IPS-15b (cell line): ENCODE measurements around the gene KRTAP1-5.
"Not testable (repeated sequence)": the region's sequence is repeated elsewhere in the genome, so short reads cannot be mapped to it uniquely, and the experiment has no call there.

Source experiments
- H3K27me3 ChIP-seq: one replicate; pipeline ENCODE4 v1.6.1; 2013; ENCODE audit warnings: low read length; ENCODE audit not compliant: control insufficient read depth, insufficient read depth
- H3K36me3 ChIP-seq: one replicate; pipeline ENCODE4 v1.6.1; 2013; ENCODE audit warnings: low read length; ENCODE audit not compliant: control insufficient read depth, insufficient read depth
- H3K4me1 ChIP-seq: one replicate; pipeline ENCODE4 v1.6.1; 2013; ENCODE audit warnings: mild to moderate bottlenecking, low read length; ENCODE audit not compliant: control insufficient read depth, insufficient read depth
- H3K4me3 ChIP-seq: one replicate; pipeline ENCODE4 v1.5.1; 2013; ENCODE audit warnings: low read depth, low read length
- H3K9ac ChIP-seq: one replicate; pipeline ENCODE4 v1.6.1; 2013; ENCODE audit warnings: low read depth, mild to moderate bottlenecking, low read length
- H3K9me3 ChIP-seq: one replicate; pipeline ENCODE4 v1.6.1; 2013; ENCODE audit warnings: mild to moderate bottlenecking, low read length; ENCODE audit not compliant: control insufficient read depth, insufficient read depth

KRTAP1-5 gene

GRCh38 chr17:41040783-41041571 is 14.0 kb upstream of the KRTAP1-5 start, which contains the start of gene KRTAP1-1:
Gene KRTAP1-1 (minus strand): TSS chr17:41041450. CDS start chr17:41041397, 53 bp downstream.
- not testable (repeated sequence) for H3K27me3 ChIP-seq, H3K36me3 ChIP-seq, H3K4me3 ChIP-seq, H3K9ac ChIP-seq, H3K9me3 ChIP-seq
- peaks cover 11% of the 10 kb centered on the region for H3K4me1 ChIP-seq

- Histone ChIP-seq H3K4me3 (no peak overlapping the region), H3K36me3 (no peaks in the 10 kb centered on the region), H3K9ac (no peak overlapping the region), H3K4me1 (peaks cover 11% of the 10 kb centered on the region), H3K9me3 (no peaks in the 10 kb centered on the region), H3K27me3 (no peaks in the 10 kb centered on the region)
Observed at GRCh38 chr17:41037853-41038350, 10.9 kb upstream of the KRTAP1-5 start.

DNA sequence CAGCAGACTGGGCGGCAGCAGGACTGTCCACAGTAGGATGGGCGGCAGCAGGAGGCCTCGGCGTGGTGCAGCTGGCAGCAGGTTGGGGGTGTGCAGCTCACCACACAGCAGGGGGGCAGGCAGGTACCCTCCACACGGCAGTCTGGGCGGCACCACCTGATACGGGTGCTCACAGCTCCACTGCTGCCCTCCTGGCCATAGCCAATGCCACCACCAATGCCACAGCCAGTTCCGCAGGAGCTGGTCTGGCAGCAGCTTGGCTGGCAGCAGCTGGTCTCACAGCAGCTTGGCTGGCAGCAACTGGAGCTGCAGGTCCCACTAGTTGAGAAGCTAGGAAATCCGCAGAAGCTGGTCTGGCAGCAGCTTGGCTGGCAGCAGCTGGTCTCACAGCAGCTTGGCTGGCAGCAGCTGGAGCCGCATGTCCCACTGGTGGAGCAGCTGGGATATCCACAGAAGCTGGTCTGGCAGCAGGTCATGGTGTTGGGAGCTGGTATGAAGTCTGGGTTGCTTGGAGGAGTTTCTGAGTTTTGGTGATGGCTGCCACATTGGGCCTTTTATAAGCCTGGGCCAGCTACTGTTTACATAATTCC is 7.4 kb upstream of the KRTAP1-5 start, which contains the start of gene KRTAP1-3:
Gene KRTAP1-3, minus strand, starts transcription at position 529 of the 590 bp plus-strand sequence. Its CDS starts 53 bp downstream, at position 476.
- not testable (repeated sequence) for H3K9me3 ChIP-seq, H3K9ac ChIP-seq
- H3K4me1 ChIP-seq = peaks cover 10% of the 10 kb centered on the region

DNA sequence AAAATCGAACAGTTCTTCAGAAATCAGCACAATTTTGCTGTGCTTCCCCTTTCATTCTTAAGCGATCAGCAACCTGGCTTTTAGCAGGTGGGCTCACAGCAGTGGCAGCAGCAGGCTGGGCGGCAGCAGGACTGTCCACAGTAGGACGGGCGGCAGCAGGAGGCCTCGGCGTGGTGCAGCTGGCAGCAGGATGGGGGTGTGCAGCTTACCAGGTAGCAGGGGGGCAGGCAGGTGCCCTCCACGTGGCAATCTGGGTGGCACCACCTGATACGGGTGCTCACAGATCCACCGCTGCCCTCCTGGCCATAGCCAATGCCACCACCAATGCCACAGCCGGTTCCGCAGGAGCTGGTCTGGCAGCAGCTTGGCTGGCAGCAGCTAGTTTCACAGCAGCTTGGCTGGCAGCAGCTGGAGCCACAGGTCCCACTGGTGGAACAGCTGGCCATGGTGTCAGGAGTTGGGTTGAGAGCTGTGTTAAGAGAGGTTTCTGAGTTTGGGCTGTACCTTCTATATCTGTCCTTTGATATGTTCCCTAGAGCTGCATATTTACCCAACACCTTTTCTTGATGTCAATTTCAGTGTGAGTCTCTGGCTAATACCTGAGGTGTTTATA is 2.7 kb upstream of the KRTAP1-5 start, which contains the start of gene KRTAP1-4:
Gene KRTAP1-4, minus strand, starts transcription at position 563 of the 613 bp plus-strand sequence. Its CDS starts 117 bp downstream, at position 446.
- Histone ChIP-seq H3K9ac (no peak within 1 kb of the TSS), H3K4me1 (no peaks in the 10 kb centered on the region), H3K27me3 (no peaks in the 10 kb centered on the region)

More for the DNA sequence above, 7.4 kb upstream of the KRTAP1-5 start, which contains the start of gene KRTAP1-3:
- H3K36me3 ChIP-seq, H3K4me3 ChIP-seq, H3K27me3 ChIP-seq: not testable (repeated sequence)

DNA sequence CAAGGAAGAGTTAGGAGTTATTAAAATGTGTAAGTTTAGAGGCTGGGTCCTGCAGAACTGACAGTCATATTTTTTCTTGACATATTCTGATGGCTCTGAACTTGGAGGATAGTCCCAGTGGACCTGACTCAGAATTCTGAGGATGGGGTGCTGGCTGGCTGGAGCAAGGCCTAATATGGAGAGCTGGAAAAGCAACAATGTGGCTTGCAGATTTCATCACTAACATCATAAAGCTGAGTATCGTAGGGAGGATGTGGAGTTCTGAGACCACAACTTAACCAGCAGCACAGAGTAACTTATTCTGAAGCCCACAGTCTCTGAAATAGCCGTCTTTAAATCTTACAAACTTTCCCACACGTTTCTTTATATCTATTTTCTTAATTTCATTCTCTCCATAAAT is 2.3 kb downstream of the KRTAP1-5 start:
- Histone ChIP-seq H3K4me3 (no peak overlapping the region), H3K9me3 (no peaks in the 10 kb centered on the region), H3K36me3 (no peaks in the 10 kb centered on the region), H3K9ac (no peak overlapping the region), H3K4me1 (no peaks in the 10 kb centered on the region), H3K27me3 (no peaks in the 10 kb centered on the region)

More for the DNA sequence above, 2.7 kb upstream of the KRTAP1-5 start, which contains the start of gene KRTAP1-4:
- Histone ChIP-seq H3K9me3 (no peaks in the 10 kb centered on the region), H3K36me3 (no peaks in the 10 kb centered on the region), H3K4me3 (no peak within 1 kb of the TSS)

DNA sequence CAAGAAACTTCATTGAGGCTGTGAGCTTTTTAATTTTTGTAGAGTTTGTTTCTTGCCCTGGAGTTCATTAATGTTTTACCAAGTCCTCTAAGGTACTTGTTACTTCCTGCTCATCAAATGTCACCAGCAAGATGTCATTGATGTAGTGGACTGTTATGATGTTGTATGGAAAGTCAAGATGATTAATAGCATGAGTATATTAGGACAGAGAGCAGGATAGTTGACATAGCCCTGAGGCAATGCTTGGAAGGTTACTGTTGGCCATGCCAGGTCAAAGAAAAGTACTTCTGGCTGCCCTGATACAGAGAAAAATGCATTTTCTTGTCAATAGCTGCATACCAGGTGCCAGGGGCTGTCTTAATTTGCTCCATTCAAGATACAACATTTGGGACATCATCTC is 6.7 kb downstream of the KRTAP1-5 start:
- no peaks in the 10 kb centered on the region for H3K36me3 ChIP-seq
- no peak overlapping the region for H3K4me3 ChIP-seq
- no peaks in the 10 kb centered on the region for H3K9me3 ChIP-seq
- H3K9ac ChIP-seq = no peak overlapping the region
- no peaks in the 10 kb centered on the region for H3K27me3 ChIP-seq
- no peaks in the 10 kb centered on the region for H3K4me1 ChIP-seq

DNA sequence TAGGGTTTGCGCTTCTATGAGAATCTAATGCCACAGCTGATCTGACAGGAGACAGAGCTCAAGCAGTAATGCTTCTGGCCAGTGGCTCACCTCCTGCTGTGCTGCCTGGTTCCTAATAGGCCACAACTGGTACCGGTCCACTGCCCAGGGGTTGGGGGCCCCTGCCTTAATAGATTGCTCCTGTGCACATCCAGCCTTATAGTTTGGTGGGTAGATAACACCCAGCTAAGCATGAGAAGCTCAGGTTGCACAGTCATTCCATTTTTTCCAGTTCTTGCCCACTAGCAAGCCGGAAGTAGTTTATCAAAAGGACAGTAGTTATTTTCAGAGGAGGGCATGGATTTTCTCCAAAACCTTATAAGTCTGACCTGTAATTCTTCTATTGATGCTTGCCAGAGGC is 7.6 kb downstream of the KRTAP1-5 start:
- H3K4me1 ChIP-seq = no peaks in the 10 kb centered on the region
- no peaks in the 10 kb centered on the region for H3K27me3 ChIP-seq
- H3K36me3 ChIP-seq = no peaks in the 10 kb centered on the region
- H3K4me3 ChIP-seq = no peak overlapping the region
- H3K9me3 ChIP-seq = no peaks in the 10 kb centered on the region
- no peak overlapping the region for H3K9ac ChIP-seq

- Histone ChIP-seq H3K27me3 (no peaks in the 10 kb centered on the region), H3K9ac (no peak overlapping the region), H3K36me3 (no peaks in the 10 kb centered on the region), H3K9me3 (no peaks in the 10 kb centered on the region), H3K4me1 (no peaks in the 10 kb centered on the region), H3K4me3 (no peak overlapping the region)
Observed at GRCh38 chr17:41018541-41018940, 8.5 kb downstream of the KRTAP1-5 start.

DNA sequence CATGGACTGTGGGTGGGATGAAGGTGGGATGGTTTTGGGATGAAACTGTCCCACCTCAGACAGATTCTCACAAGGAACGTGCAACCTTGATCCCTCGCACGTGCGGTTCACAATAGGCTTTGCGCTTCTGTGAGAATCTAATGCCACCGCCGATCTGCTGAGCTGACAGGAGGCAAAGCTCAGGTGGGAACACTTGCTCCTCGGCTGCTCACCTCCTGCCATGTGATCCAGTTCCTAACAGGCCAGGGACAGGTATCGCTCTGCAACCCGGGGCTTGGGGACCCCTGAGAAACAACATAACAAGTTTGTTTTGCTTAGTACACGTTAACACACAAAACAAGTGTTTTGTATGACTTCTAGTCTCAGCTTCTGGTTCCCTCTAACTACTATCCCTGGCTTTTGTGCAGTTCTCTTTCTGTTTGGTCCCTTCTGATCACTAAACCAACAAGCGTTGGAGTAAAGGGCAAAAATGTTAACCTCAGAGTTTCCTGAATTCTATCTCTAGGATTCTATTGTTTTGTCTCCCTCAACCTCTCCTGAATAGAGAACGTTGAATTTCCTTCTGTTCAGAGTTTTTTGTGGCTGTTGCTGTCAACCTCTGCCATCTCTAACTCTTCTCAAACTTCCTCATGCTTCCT is 10.3 kb downstream of the KRTAP1-5 start:
- H3K27me3 ChIP-seq = no peaks in the 10 kb centered on the region
- H3K36me3 ChIP-seq = no peaks in the 10 kb centered on the region
- no peaks in the 10 kb centered on the region for H3K4me1 ChIP-seq
- H3K4me3 ChIP-seq = no peak overlapping the region
- H3K9me3 ChIP-seq = no peaks in the 10 kb centered on the region
- H3K9ac ChIP-seq = no peak overlapping the region

GRCh38 chr17:41015454-41015853 is 11.6 kb downstream of the KRTAP1-5 start:
- H3K36me3 ChIP-seq = no peaks in the 10 kb centered on the region
- no peak overlapping the region for H3K4me3 ChIP-seq
- H3K4me1 ChIP-seq = no peaks in the 10 kb centered on the region
- no peaks in the 10 kb centered on the region for H3K9me3 ChIP-seq
- H3K27me3 ChIP-seq = no peaks in the 10 kb centered on the region
- H3K9ac ChIP-seq = no peak overlapping the region

GRCh38 chr17:41013606-41014005 is 13.4 kb downstream of the KRTAP1-5 start:
- H3K36me3 ChIP-seq = no peaks in the 10 kb centered on the region
- no peaks in the 10 kb centered on the region for H3K27me3 ChIP-seq
- H3K4me1 ChIP-seq = peaks cover 2% of the 10 kb centered on the region
- no peak overlapping the region for H3K9ac ChIP-seq
- H3K4me3 ChIP-seq = no peak overlapping the region
- no peaks in the 10 kb centered on the region for H3K9me3 ChIP-seq
